RWPE2 (cell line): ENCODE data around the gene ETV6.

Source experiments
- ATAC-seq: fragments of 200-7000 bp; cut with Tn5 transposase; 3 replicates; pipeline ENCODE4 v1.9.1; 2021; ENCODE audit warnings: low read depth
- DNase-seq: peaks from one replicate; pipeline ENCODE4 v3.0.0-alpha.2; 2020; ENCODE audit warnings: low spot score
- H3K27ac ChIP-seq: fragments of 450-650 bp; 2 replicates; pipeline ENCODE4 v1.5.1; 2017; ENCODE audit warnings: mild to moderate bottlenecking; ENCODE audit not compliant: poor library complexity, severe bottlenecking
- H3K27me3 ChIP-seq: fragments of 250-450 bp; sonication (Bioruptor Pico); 2 replicates; pipeline ENCODE4 v1.5.1; 2021; ENCODE audit warnings: mild to moderate bottlenecking, moderate library complexity; ENCODE audit not compliant: insufficient read depth, poor library complexity, severe bottlenecking
- H3K36me3 ChIP-seq: fragments of 250-450 bp; sonication (Bioruptor Pico); 2 replicates; pipeline ENCODE4 v1.5.1; 2020; ENCODE audit warnings: low read depth, mild to moderate bottlenecking, moderate library complexity
- H3K4me1 ChIP-seq: fragments of 250-450 bp; sonication (Bioruptor Pico); 2 replicates; pipeline ENCODE4 v1.5.1; 2021; ENCODE audit warnings: mild to moderate bottlenecking, moderate library complexity; ENCODE audit not compliant: insufficient read depth, poor library complexity, severe bottlenecking
- H3K4me3 ChIP-seq: fragments of 250-450 bp; sonication (Bioruptor Pico); 2 replicates; pipeline ENCODE4 v1.5.1; 2021; ENCODE audit warnings: mild to moderate bottlenecking, moderate library complexity; ENCODE audit not compliant: severe bottlenecking
- H3K9me3 ChIP-seq: fragments of 250-450 bp; sonication (Bioruptor Pico); 2 replicates; pipeline ENCODE4 v1.5.1; 2021; ENCODE audit warnings: mild to moderate bottlenecking, moderate library complexity; ENCODE audit not compliant: severe bottlenecking
- CTCF ChIP-seq: fragments of 450-650 bp; IDR thresholded peaks from one replicate; pipeline ENCODE4 v1.5.1; 2017; ENCODE audit warnings: mild to moderate bottlenecking, moderate library complexity; ENCODE audit not compliant: poor library complexity, severe bottlenecking

Gene ETV6

GRCh38 chr12:11891754-11892386 lies 242.4 kb downstream of the ETV6 start:
- no peak for ATAC-seq
- H3K4me1 ChIP-seq = no peaks in the 10 kb centered on the region
- no peak for TF ChIP-seq CTCF
- H3K27ac ChIP-seq = no peak overlapping the region
- peaks cover 3% of the 10 kb centered on the region; the same call in 1 of the 2 replicates for H3K36me3 ChIP-seq
- no peaks in the 10 kb centered on the region for H3K9me3 ChIP-seq
- no peak for DNase-seq
- H3K27me3 ChIP-seq = no peaks in the 10 kb centered on the region
- no peak overlapping the region for H3K4me3 ChIP-seq

GRCh38 chr12:11893998-11894397 lies 244.5 kb downstream of the ETV6 start:
- H3K27ac ChIP-seq = no peak overlapping the region
- no peak for TF ChIP-seq CTCF
- H3K9me3 ChIP-seq = no peaks in the 10 kb centered on the region
- no peak for ATAC-seq
- H3K4me3 ChIP-seq = no peak overlapping the region
- DNase-seq = no peak
- H3K27me3 ChIP-seq = no peaks in the 10 kb centered on the region
- no peaks in the 10 kb centered on the region for H3K36me3 ChIP-seq
- no peaks in the 10 kb centered on the region for H3K4me1 ChIP-seq

- Histone ChIP-seq H3K27me3 (no peaks in the 10 kb centered on the region), H3K9me3 (no peaks in the 10 kb centered on the region), H3K4me1 (no peaks in the 10 kb centered on the region), H3K27ac (no peak overlapping the region), H3K36me3 (no peaks in the 10 kb centered on the region), H3K4me3 (no peak overlapping the region)
- TF ChIP-seq CTCF = no peak
- no peak for ATAC-seq
- no peak for DNase-seq
These were observed 245.4 kb downstream of the ETV6 start for GRCh38 chr12:11894890-11895289.

GRCh38 chr12:11895421-11896078 lies 246.1 kb downstream of the ETV6 start:
- Histone ChIP-seq H3K4me1 (no peaks in the 10 kb centered on the region), H3K4me3 (no peak overlapping the region), H3K27me3 (no peaks in the 10 kb centered on the region), H3K36me3 (no peaks in the 10 kb centered on the region), H3K27ac (no peak overlapping the region), H3K9me3 (no peaks in the 10 kb centered on the region)
- TF ChIP-seq CTCF = no peak
- DNase-seq = no peak
- no peak for ATAC-seq

GRCh38 chr12:11896417-11896929 lies 247.0 kb downstream of the ETV6 start:
- no peak for DNase-seq
- Histone ChIP-seq H3K27ac (no peak overlapping the region), H3K4me3 (no peak overlapping the region), H3K4me1 (no peaks in the 10 kb centered on the region), H3K27me3 (no peaks in the 10 kb centered on the region), H3K36me3 (no peaks in the 10 kb centered on the region), H3K9me3 (no peaks in the 10 kb centered on the region)
- ATAC-seq = no peak
- TF ChIP-seq CTCF = no peak
